ENCODE measurements around the gene BRI3. TPM values are rescaled to one million over a fixed set of nuclear protein-coding genes. Genes with fewer than 3 reads are reported as not detected.

The BRI3 gene
- total RNA-seq, 1 experiment from 2014 or later, result 344 TPM

- intact Hi-C loops (cut with micrococcal nuclease; ENCODE audit: unreplicated experiment), result loop anchor here (10.0 kb wide), 1 partner anchor 213 kb away; no protein-coding TSS in a partner anchor
Observed at GRCh38 chr7:98238076-98238475, 43.4 kb upstream of the BRI3 start.

GRCh38 chr7:98238976-98239375 is 42.5 kb upstream of the BRI3 start:
- ChIA-PET POLR2A (no interaction called here), CTCF (interaction anchor here (0.6 kb wide), 1 partner anchor 10 kb away, joined by 11 read pairs; no protein-coding TSS in a partner anchor)
- no TSS peak for BruUV-seq (replicated peaks)
- DNase-seq (ENCODE audit: low read depth, low spot score) (no peak), ATAC-seq (no peak)
- Histone ChIP-seq H3K9me3 (ENCODE audit: control insufficient read depth, insufficient read depth, low read depth, low read length) (no peaks in the 10 kb centered on the region), H3K4me3 (ENCODE audit: low read depth in 2 of 2, low read length in 2 of 2) (no peak overlapping the region), H3K4me1 (ENCODE audit: control insufficient read depth, insufficient read depth, low read length) (no peaks in the 10 kb centered on the region), H3K36me3 (ENCODE audit: control insufficient read depth, insufficient read depth, low read length) (no peaks in the 10 kb centered on the region), H3K27ac (ENCODE audit: low read length) (no peak overlapping the region), H3K27me3 (ENCODE audit: control insufficient read depth, insufficient read depth, low read length) (no peaks in the 10 kb centered on the region)
- TF ChIP-seq TCF7L2 (IDR thresholded peaks at IDR 0.05; ENCODE audit: low read depth, low read length) (no peak), POLR2AphosphoS5 (IDR thresholded peaks at IDR 0.05; ENCODE audit: low read depth, low read length) (no peak), CTCF (IDR thresholded peaks at IDR 0.05) (no peak), REST (IDR thresholded peaks at IDR 0.05; ENCODE audit: insufficient read depth in 1 of 2, low read depth in 2 of 2, low read length in 1 of 2) (no peak), SIN3A (IDR thresholded peaks at IDR 0.05; ENCODE audit: borderline replicate concordance, insufficient read depth, low read depth, low read length) (no peak)
- intact Hi-C loops (cut with micrococcal nuclease; ENCODE audit: unreplicated experiment) (loop anchor here (10.0 kb wide), 1 partner anchor 214 kb away; no protein-coding TSS in a partner anchor), in situ Hi-C loops (cut with HindIII; ENCODE audit: low pct_unique_long_range_greater_than_20kb, low sequenced_read_pairs) (no loop called here)

More at GRCh38 chr7:98238076-98238475, 43.4 kb upstream of the BRI3 start:
- Histone ChIP-seq H3K4me1 (ENCODE audit: control insufficient read depth, insufficient read depth, low read length) (no peaks in the 10 kb centered on the region), H3K27me3 (ENCODE audit: control insufficient read depth, insufficient read depth, low read length) (no peaks in the 10 kb centered on the region), H3K27ac (ENCODE audit: low read length) (no peak overlapping the region), H3K9me3 (ENCODE audit: control insufficient read depth, insufficient read depth, low read depth, low read length) (no peaks in the 10 kb centered on the region), H3K36me3 (ENCODE audit: control insufficient read depth, insufficient read depth, low read length) (no peaks in the 10 kb centered on the region), H3K4me3 (ENCODE audit: low read depth in 2 of 2, low read length in 2 of 2) (no peak overlapping the region)
- ChIA-PET CTCF (no interaction called here), POLR2A (no interaction called here)
- no peak for ATAC-seq
- DNase-seq (ENCODE audit: low read depth, low spot score), result no peak
- in situ Hi-C loops (cut with HindIII; ENCODE audit: low pct_unique_long_range_greater_than_20kb, low sequenced_read_pairs), result no loop called here
- no TSS peak for BruUV-seq (replicated peaks)
- TF ChIP-seq CTCF (IDR thresholded peaks at IDR 0.05), result no peak
- no peak for TF ChIP-seq SIN3A (IDR thresholded peaks at IDR 0.05; ENCODE audit: borderline replicate concordance, insufficient read depth, low read depth, low read length)
- no peak for TF ChIP-seq REST (IDR thresholded peaks at IDR 0.05; ENCODE audit: insufficient read depth in 1 of 2, low read depth in 2 of 2, low read length in 1 of 2)
- no peak for TF ChIP-seq POLR2AphosphoS5 (IDR thresholded peaks at IDR 0.05; ENCODE audit: low read depth, low read length)
- no peak for TF ChIP-seq TCF7L2 (IDR thresholded peaks at IDR 0.05; ENCODE audit: low read depth, low read length)
